SH-SY5Y (cell line): ENCODE measurements around the gene TRMO.

Experiments
- GATA2 ChIP-seq: IDR thresholded peaks from 2 replicates; pipeline ENCODE4 v1.6.1; 2011; ENCODE audit warnings: mild to moderate bottlenecking, low read depth, low read length
- GATA3 ChIP-seq: IDR thresholded peaks from 2 replicates; pipeline ENCODE4 v1.6.1; 2011; ENCODE audit warnings: low read depth, mild to moderate bottlenecking, low read length, moderate library complexity

DNA sequence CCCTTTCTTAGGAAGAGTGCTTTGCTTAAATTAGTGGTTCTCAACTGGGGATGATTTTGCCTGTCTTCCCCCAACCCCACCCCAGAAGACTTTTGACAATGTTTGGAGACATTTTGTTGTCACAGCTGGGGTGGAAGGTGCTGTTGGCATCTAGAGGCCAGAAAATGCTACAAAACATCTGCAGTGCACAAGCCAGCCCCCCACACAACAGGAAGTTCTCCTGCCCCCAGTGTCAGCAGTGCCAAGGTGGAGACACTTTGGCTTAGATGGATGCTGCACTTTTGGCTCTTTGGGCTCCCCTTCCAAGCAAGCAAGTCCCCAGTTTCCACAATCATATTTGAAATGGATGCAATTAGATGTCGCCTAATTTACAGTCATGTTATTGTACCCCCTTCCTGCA is 13.0 kb upstream of the TRMO start:
- no peak for TF ChIP-seq GATA2
- TF ChIP-seq GATA3, result no peak
